Cardiac muscle cell (in vitro differentiated cells and primary cell): ENCODE data around the gene TFDP2. TPM values are rescaled to one million over a fixed set of nuclear protein-coding genes. Genes with fewer than 3 reads are reported as not detected.
"Not testable (repeated sequence)": the region's sequence is repeated elsewhere in the genome, so short reads cannot be mapped to it uniquely, and the experiment has no call there.

Experiments used
- DNase-seq, 2 donors: peaks; one replicate each; pipeline versions ENCODE4 v3.0.0 to v3.0.0-alpha.2; 2010 to 2017; ENCODE audit warnings: low read depth in 1 of 2, low spot score in 1 of 2
- H3K27ac ChIP-seq: fragments of 200-600 bp; sonication (generic); 2 replicates; pipeline ENCODE4 v1.5.1; 2016
- H3K27me3 ChIP-seq: fragments of 200-600 bp; sonication (generic); 2 replicates; pipeline ENCODE4 v1.6.0; 2016; ENCODE audit warnings: control low read depth
- H3K36me3 ChIP-seq: fragments of 200-600 bp; sonication (generic); 2 replicates; pipeline ENCODE4 v1.5.1; 2016; ENCODE audit warnings: control low read depth
- H3K4me1 ChIP-seq: fragments of 200-600 bp; sonication (generic); 2 replicates; pipeline ENCODE4 v1.8.1; 2017; ENCODE audit warnings: low read depth, mild to moderate bottlenecking, mixed run types
- H3K4me3 ChIP-seq: fragments of 200-600 bp; sonication (generic); 2 replicates; pipeline ENCODE4 v1.5.1; 2016; ENCODE audit warnings: mild to moderate bottlenecking
- H3K9me3 ChIP-seq: fragments of 200-600 bp; sonication (generic); 2 replicates; pipeline ENCODE4 v1.5.1; 2017; ENCODE audit warnings: low read depth, mild to moderate bottlenecking, control low read depth
- CTCF ChIP-seq: IDR thresholded peaks from 2 replicates; pipeline ENCODE4 v1.5.1; 2012; ENCODE audit warnings: low read depth, mild to moderate bottlenecking, low read length
- polyA plus RNA-seq: library from polyadenylated mRNA; unstranded; fragments of >200 nt; fragmentation: Nextera tagmentation; extraction: Ambion mirVana; gene quantifications from 2 replicates; pipeline ENCODE4 v1.2.1, GENCODE V29; 2016
- total RNA-seq: library from RNA; depleted of rRNA; stranded (reverse); fragments of >200 nt; gene quantifications from 2 replicates; pipeline ENCODE4 v1.2.3, GENCODE V29; 2016

TFDP2 gene
- total and polyA plus RNA-seq, 2 experiments from 2014 or later = 60.8 to 95.2 TPM

- Histone ChIP-seq H3K9me3 (no peaks in the 10 kb centered on the region), H3K36me3 (peaks cover 3% of the 10 kb centered on the region), H3K4me3 (no peak overlapping the region), H3K4me1 (no peaks in the 10 kb centered on the region), H3K27me3 (no peaks in the 10 kb centered on the region), H3K27ac (no peak overlapping the region)
- no peak for TF ChIP-seq CTCF
- DNase-seq = no peak
These were observed 162.7 kb downstream of the TFDP2 start for GRCh38 chr3:141986548-141987107.

GRCh38 chr3:141981084-141981483 is 168.3 kb downstream of the TFDP2 start:
- Histone ChIP-seq H3K4me3 (no peak overlapping the region), H3K27ac (no peak overlapping the region), H3K36me3 (peaks cover 5% of the 10 kb centered on the region), H3K4me1 (no peaks in the 10 kb centered on the region), H3K9me3 (no peaks in the 10 kb centered on the region), H3K27me3 (no peaks in the 10 kb centered on the region)
- DNase-seq = no peak
- no peak for TF ChIP-seq CTCF

GRCh38 chr3:141979050-141979671 is 170.2 kb downstream of the TFDP2 start:
- Histone ChIP-seq H3K27me3 (no peaks in the 10 kb centered on the region), H3K9me3 (no peaks in the 10 kb centered on the region), H3K4me1 (no peaks in the 10 kb centered on the region), H3K27ac (no peak overlapping the region), H3K36me3 (peaks cover 5% of the 10 kb centered on the region), H3K4me3 (no peak overlapping the region)
- DNase-seq = peak in 1 of 2 donors; percentile 86
- TF ChIP-seq CTCF = no peak

GRCh38 chr3:141974777-141975176 is 174.6 kb downstream of the TFDP2 start:
- not testable (repeated sequence) for H3K27me3 ChIP-seq, DNase-seq, H3K4me3 ChIP-seq, H3K4me1 ChIP-seq, H3K9me3 ChIP-seq, H3K27ac ChIP-seq
- H3K36me3 ChIP-seq = peaks cover 16% of the 10 kb centered on the region

- TF ChIP-seq CTCF = no peak
- DNase-seq = peak in 1 of 2 donors; percentile 17
- H3K27ac ChIP-seq = no peak overlapping the region
These were observed 176.9 kb downstream of the TFDP2 start for GRCh38 chr3:141972399-141972798.

GRCh38 chr3:141971571-141971970 is 177.8 kb downstream of the TFDP2 start:
- H3K4me1 ChIP-seq = no peaks in the 10 kb centered on the region
- no peaks in the 10 kb centered on the region for H3K9me3 ChIP-seq
- no peak overlapping the region for H3K27ac ChIP-seq
- H3K27me3 ChIP-seq = no peaks in the 10 kb centered on the region
- H3K36me3 ChIP-seq = peaks cover 10% of the 10 kb centered on the region
- DNase-seq = no peak
- no peak for TF ChIP-seq CTCF
- H3K4me3 ChIP-seq = no peak overlapping the region

More at GRCh38 chr3:141972399-141972798, 176.9 kb downstream of the TFDP2 start:
- Histone ChIP-seq H3K4me3 (no peak overlapping the region), H3K4me1 (no peaks in the 10 kb centered on the region), H3K36me3 (peaks cover 10% of the 10 kb centered on the region), H3K9me3 (no peaks in the 10 kb centered on the region), H3K27me3 (no peaks in the 10 kb centered on the region)
